ENCODE measurements around the gene HSF2. TPM values are rescaled to one million over a fixed set of nuclear protein-coding genes. Genes with fewer than 3 reads are reported as not detected.

Gene HSF2
- total and polyA plus RNA-seq, 2 of the 13 experiments (the other 11 are each of a cell fraction or from before 2014, with no cell fraction given), result 24.8 to 26.4 TPM

- Histone ChIP-seq H3K4me1 (ENCODE audit: insufficient read depth, low read length) (peaks cover 7% of the 10 kb centered on the region), H4K20me1 (ENCODE audit: insufficient read depth, low read length) (no peaks in the 10 kb centered on the region), H2AFZ (ENCODE audit: low read length) (no peak overlapping the region), H3K4me3 (replicated peaks in 1 of 3; ENCODE audit: insufficient read depth in 1 of 3, low read depth in 2 of 3, low read length in 3 of 3) (no peak overlapping the region), H3K27ac (ENCODE audit: extremely low read length, insufficient read depth, low read length) (no peak overlapping the region), H3K9ac (ENCODE audit: insufficient read depth, low read depth, low read length) (no peak overlapping the region), H3K36me3 (replicated peaks in 1 of 2; ENCODE audit: control insufficient read depth in 1 of 2, insufficient read depth in 2 of 2, low read length in 2 of 2) (peaks cover 0 to 6% of the 10 kb centered on the region in 2 experiments; a peak in 2 of 5 replicates), H3K27me3 (ENCODE audit: control insufficient read depth in 1 of 2, insufficient read depth in 2 of 2, low read length in 2 of 2) (no peaks in the 10 kb centered on the region), H3K4me2 (ENCODE audit: low read depth, low read length) (no peak overlapping the region), H3K79me2 (ENCODE audit: insufficient read depth, low read length) (peaks cover 94% of the 10 kb centered on the region), H3K9me3 (ENCODE audit: low read length) (no peaks in the 10 kb centered on the region)
- no TSS peak for BruUV-seq (replicated peaks)
- FAIRE-seq, result no peak
- no peak for ATAC-seq
- intact Hi-C loops (cut with micrococcal nuclease; ENCODE audit: unreplicated experiment) (no loop called here), in situ Hi-C loops (cut with HindIII; ENCODE audit: extremely low pct_ligation_motif_present, low pct_unique_long_range_greater_than_20kb) (no loop called here)
- CTCF ChIA-PET (ENCODE audit: low intra/inter-chr PET ratio, low total read pairs), result no interaction called here
- TF ChIP-seq GTF3A (CRISPR knock-in tag; conservative IDR thresholded peaks at IDR 0.05) (no peak), ZNF17 (CRISPR knock-in tag; IDR thresholded peaks at IDR 0.05) (no peak), PPARG (CRISPR knock-in tag; conservative IDR thresholded peaks at IDR 0.05) (no peak), ZFP82 (CRISPR knock-in tag; IDR thresholded peaks at IDR 0.05; ENCODE audit: borderline replicate concordance) (no peak), ZBTB49 (CRISPR knock-in tag; IDR thresholded peaks at IDR 0.05; ENCODE audit: borderline replicate concordance) (no peak), TBP (CRISPR knock-in tag; IDR thresholded peaks at IDR 0.05) (no peak), ZNF180 (CRISPR knock-in tag; IDR thresholded peaks at IDR 0.05; ENCODE audit: borderline replicate concordance, low read depth) (no peak), ZSCAN29 (CRISPR knock-in tag; conservative IDR thresholded peaks at IDR 0.05) (no peak)
- DNase-seq (ENCODE audit: low spot score), result no peak
- POLR2A ChIA-PET, result no interaction called here
- WGBS (ENCODE audit: low lambda C conversion rate), result 98% methylated on average over 4 of the region's 4 CpGs
These were observed 8.3 kb downstream of the HSF2 start for GRCh38 chr6:122407712-122408111.
